ENCODE data around the gene MEIOB. TPM values are rescaled to one million over a fixed set of nuclear protein-coding genes. Genes with fewer than 3 reads are reported as not detected.
"Not testable (repeated sequence)": the region's sequence is repeated elsewhere in the genome, so short reads cannot be mapped to it uniquely, and the experiment has no call there.

Gene MEIOB, protein sequence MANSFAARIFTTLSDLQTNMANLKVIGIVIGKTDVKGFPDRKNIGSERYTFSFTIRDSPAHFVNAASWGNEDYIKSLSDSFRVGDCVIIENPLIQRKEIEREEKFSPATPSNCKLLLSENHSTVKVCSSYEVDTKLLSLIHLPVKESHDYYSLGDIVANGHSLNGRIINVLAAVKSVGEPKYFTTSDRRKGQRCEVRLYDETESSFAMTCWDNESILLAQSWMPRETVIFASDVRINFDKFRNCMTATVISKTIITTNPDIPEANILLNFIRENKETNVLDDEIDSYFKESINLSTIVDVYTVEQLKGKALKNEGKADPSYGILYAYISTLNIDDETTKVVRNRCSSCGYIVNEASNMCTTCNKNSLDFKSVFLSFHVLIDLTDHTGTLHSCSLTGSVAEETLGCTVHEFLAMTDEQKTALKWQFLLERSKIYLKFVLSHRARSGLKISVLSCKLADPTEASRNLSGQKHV
- total RNA-seq (0.60 TPM in 1 of 2 replicates, not detected in the other), polyA plus RNA-seq (0.28 TPM in 1 of 2 replicates, not detected in the other)

DNA sequence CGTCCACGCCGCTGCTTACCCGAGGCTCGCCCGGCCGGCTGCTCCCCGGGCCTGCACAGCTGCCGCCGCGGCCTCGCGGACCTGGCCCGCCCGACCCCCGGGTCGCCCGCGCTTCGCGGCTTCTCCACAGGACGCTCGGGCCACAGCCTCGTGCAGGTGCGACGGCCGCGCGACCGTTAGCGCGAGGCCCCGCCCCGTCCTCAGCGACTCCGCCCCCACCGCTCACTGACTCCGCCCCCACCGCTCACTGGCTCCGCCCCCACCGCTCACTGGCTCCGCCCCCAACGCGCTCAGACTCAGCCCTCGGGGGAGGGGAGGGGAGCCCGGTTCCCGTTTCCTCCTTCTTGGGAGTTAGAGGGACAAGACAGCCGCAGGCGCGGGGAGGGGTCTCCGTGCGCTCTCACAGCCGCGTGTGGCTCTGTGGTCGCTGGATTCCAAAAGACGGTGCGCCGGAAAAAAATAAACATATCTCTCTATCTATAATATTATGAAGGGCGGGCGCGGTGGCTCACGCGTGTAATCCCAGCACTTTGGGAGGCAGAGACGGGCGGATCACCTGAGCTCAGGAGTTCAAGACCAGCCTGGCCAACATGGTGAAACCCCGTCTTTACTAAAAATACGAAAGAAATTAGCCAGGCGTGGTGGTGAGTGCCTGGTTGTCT lies at the start of gene MEIOB:
Gene MEIOB, minus strand, starts transcription at position 191 of the 662 bp plus-strand sequence. CDS start 3,989 bp downstream, outside the sequence.
- peak; percentile 44 for DNase-seq (ENCODE audit: low spot score)
- no peaks in the 10 kb centered on the region for H3K36me3 ChIP-seq (replicated peaks; ENCODE audit: insufficient read depth, low read depth)
- H3K4me2 ChIP-seq: peak within 1 kb of the TSS; percentile 70
- H3K27me3 ChIP-seq: peaks cover 24% of the 10 kb centered on the region
- peak within 1 kb of the TSS; percentile 63 for H2AFZ ChIP-seq
- 10% methylated on average over 25 of the region's 68 CpGs for WGBS (ENCODE audit: low lambda C conversion rate, missing lambda C conversion rate)
- H3K4me3 ChIP-seq: no peak within 1 kb of the TSS
- no peaks in the 10 kb centered on the region for H4K20me1 ChIP-seq (ENCODE audit: insufficient read depth, poor library complexity, severe bottlenecking)
- no peaks in the 10 kb centered on the region for H3K79me2 ChIP-seq
- H3K27ac ChIP-seq: no peak within 1 kb of the TSS
- no peaks in the 10 kb centered on the region for H3K9me2 ChIP-seq (replicated peaks; ENCODE audit: insufficient read depth)
- TF ChIP-seq EZH2phosphoT487 (IDR thresholded peaks at IDR 0.05; ENCODE audit: low read depth, severe bottlenecking, unreplicated experiment) (no peak), EZH2 (IDR thresholded peaks at IDR 0.05; ENCODE audit: borderline replicate concordance) (peak; percentile 89)
- TF ChIP-seq, protein P1, sequence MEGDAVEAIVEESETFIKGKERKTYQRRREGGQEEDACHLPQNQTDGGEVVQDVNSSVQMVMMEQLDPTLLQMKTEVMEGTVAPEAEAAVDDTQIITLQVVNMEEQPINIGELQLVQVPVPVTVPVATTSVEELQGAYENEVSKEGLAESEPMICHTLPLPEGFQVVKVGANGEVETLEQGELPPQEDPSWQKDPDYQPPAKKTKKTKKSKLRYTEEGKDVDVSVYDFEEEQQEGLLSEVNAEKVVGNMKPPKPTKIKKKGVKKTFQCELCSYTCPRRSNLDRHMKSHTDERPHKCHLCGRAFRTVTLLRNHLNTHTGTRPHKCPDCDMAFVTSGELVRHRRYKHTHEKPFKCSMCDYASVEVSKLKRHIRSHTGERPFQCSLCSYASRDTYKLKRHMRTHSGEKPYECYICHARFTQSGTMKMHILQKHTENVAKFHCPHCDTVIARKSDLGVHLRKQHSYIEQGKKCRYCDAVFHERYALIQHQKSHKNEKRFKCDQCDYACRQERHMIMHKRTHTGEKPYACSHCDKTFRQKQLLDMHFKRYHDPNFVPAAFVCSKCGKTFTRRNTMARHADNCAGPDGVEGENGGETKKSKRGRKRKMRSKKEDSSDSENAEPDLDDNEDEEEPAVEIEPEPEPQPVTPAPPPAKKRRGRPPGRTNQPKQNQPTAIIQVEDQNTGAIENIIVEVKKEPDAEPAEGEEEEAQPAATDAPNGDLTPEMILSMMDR (IDR thresholded peaks at IDR 0.05; ENCODE audit: poor library complexity): no peak
- no peaks in the 10 kb centered on the region for H3K4me1 ChIP-seq (ENCODE audit: insufficient read depth)
- no peaks in the 10 kb centered on the region for H3K9me3 ChIP-seq (ENCODE audit: low read depth)

DNA sequence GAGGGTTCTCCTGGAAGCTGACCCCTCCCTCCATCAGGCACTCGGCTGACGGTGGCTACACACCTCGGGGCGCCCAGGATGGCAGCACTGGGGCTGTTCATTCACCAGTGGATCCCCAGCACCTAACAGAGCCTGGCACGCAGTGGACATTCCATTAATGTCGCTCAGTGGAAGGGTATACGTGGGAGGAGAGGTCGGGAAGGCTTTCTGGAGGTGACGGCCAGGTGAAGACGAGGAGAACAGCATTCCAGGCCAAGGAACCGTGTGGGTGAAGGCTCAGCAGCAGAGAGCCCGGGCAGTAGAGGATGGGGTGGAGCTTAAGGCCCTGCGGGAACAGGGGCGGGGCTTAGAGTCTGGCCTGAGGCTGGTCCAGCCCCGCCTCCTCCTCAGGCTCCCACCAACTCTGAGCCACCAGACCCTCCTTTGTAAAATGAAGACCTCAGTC lies 48.8 kb upstream of the MEIOB start:
- no peak overlapping the region for H2AFZ ChIP-seq
- H3K27ac ChIP-seq: no peak overlapping the region
- H3K4me2 ChIP-seq: no peak overlapping the region
- TF ChIP-seq, protein P1 (IDR thresholded peaks at IDR 0.05; ENCODE audit: poor library complexity): no peak
- no peak for TF ChIP-seq EZH2phosphoT487 (IDR thresholded peaks at IDR 0.05; ENCODE audit: low read depth, severe bottlenecking, unreplicated experiment)
- TF ChIP-seq EZH2 (IDR thresholded peaks at IDR 0.05; ENCODE audit: borderline replicate concordance): no peak
- H3K4me3 ChIP-seq: no peak overlapping the region
- no peaks in the 10 kb centered on the region for H3K79me2 ChIP-seq
- no peaks in the 10 kb centered on the region for H4K20me1 ChIP-seq (ENCODE audit: insufficient read depth, poor library complexity, severe bottlenecking)
- peaks cover 18% of the 10 kb centered on the region for H3K4me1 ChIP-seq (ENCODE audit: insufficient read depth)
- H3K27me3 ChIP-seq: peaks cover 53% of the 10 kb centered on the region
- H3K9me3 ChIP-seq (ENCODE audit: low read depth): no peaks in the 10 kb centered on the region
- DNase-seq (ENCODE audit: low spot score): peak; percentile 68
- H3K36me3 ChIP-seq (replicated peaks; ENCODE audit: insufficient read depth, low read depth): no peaks in the 10 kb centered on the region
- H3K9me2 ChIP-seq (replicated peaks; ENCODE audit: insufficient read depth): no peaks in the 10 kb centered on the region
- 17% methylated on average over 15 of the region's 15 CpGs for WGBS (ENCODE audit: low lambda C conversion rate, missing lambda C conversion rate)

DNA sequence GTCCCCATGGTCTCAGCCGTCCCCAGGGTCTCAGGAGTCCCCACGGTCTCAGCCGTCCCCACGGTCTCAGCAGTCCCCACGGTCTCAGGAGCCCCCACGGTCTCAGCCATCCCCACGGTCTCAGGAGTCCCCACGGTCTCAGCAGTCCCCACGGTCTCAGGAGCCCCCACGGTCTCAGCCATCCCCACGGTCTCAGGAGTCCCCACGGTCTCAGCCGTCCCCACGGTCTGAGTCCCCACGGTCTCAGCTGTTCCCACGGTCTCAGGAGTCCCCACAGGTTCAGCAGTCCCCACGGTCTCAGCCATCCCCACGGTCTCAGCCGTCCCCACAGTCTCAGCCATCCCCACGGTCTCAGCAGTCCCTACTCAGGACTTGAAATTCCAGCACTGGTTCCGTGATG lies 48.2 kb upstream of the MEIOB start:
- H3K4me2 ChIP-seq, H3K4me3 ChIP-seq: not testable (repeated sequence)
- H3K27me3 ChIP-seq: peaks cover 58% of the 10 kb centered on the region

More for the DNA sequence above, 48.2 kb upstream of the MEIOB start:
- H3K9me3 ChIP-seq (ENCODE audit: low read depth); H3K9me2 ChIP-seq (replicated peaks; ENCODE audit: insufficient read depth); H3K27ac ChIP-seq; DNase-seq (ENCODE audit: low spot score); H2AFZ ChIP-seq; H3K36me3 ChIP-seq (replicated peaks; ENCODE audit: insufficient read depth, low read depth); H3K79me2 ChIP-seq; H4K20me1 ChIP-seq (ENCODE audit: insufficient read depth, poor library complexity, severe bottlenecking): not testable (repeated sequence)
- H3K4me1 ChIP-seq (ENCODE audit: insufficient read depth): peaks cover 18% of the 10 kb centered on the region
- 78% methylated on average over 15 of the region's 21 CpGs for WGBS (ENCODE audit: low lambda C conversion rate, missing lambda C conversion rate)

Data from hepatocyte (in vitro differentiated cells).